A673 (cell line): Measurements from ENCODE around the gene FRK. TPM values are rescaled to one million over a fixed set of nuclear protein-coding genes. Genes with fewer than 3 reads are reported as not detected.

ENCODE experiments used
- BruUV-seq: library from RNA; stranded (reverse); fragments of 400-500 nt; replicated peaks from 2 replicates; lab custom pipeline; 2021; lab: Mats Ljungman, UMichigan
- CTCF ChIA-PET: fragments of 300-600 bp; sonication (Branson Sonifier 250); formaldehyde crosslinking; loops from one replicate; lab custom pipeline; 2022; ENCODE audit warnings: antibody characterized with exemption; lab: Charles Lee
- POLR2A ChIA-PET: fragments of 300-600 bp; sonication (Branson Sonifier 250); formaldehyde crosslinking; loops from one replicate; lab custom pipeline; 2022; ENCODE audit warnings: antibody characterized with exemption; ENCODE audit not compliant: low non-redundant PET; lab: Charles Lee
- DNase-seq: peaks from one replicate; pipeline ENCODE4 v3.0.0-alpha.2; 2015; ENCODE audit warnings: low spot score
- H3K27ac ChIP-seq: fragments of 200-600 bp; sonication (generic); 2 replicates; pipeline ENCODE4 v1.5.1; 2016; ENCODE audit warnings: mixed run types, low read depth, mild to moderate bottlenecking, mixed read lengths, antibody characterized with exemption, low read length; ENCODE audit not compliant: poor library complexity, severe bottlenecking
- H3K27me3 ChIP-seq: fragments of 200-600 bp; sonication (generic); replicated peaks from 2 replicates; pipeline ENCODE4 v1.6.1; 2017; ENCODE audit warnings: mixed run types, low read depth, mild to moderate bottlenecking, mixed read lengths, antibody characterized with exemption, low read length; ENCODE audit not compliant: insufficient read depth, poor library complexity
- H3K36me3 ChIP-seq: fragments of 200-600 bp; sonication (generic); 2 replicates; pipeline ENCODE4 v1.6.1; 2016; ENCODE audit warnings: mixed run types, mild to moderate bottlenecking, mixed read lengths, antibody characterized with exemption, low read length; ENCODE audit not compliant: insufficient read depth, poor library complexity, severe bottlenecking
- H3K4me1 ChIP-seq: fragments of 200-600 bp; sonication (generic); 2 replicates; pipeline ENCODE4 v1.6.1; 2017; ENCODE audit warnings: mixed run types, mild to moderate bottlenecking, mixed read lengths, antibody characterized with exemption, low read length; ENCODE audit not compliant: insufficient read depth, poor library complexity, severe bottlenecking
- H3K4me3 ChIP-seq: fragments of 200-600 bp; sonication (generic); 2 replicates; pipeline ENCODE4 v1.5.1; 2016; ENCODE audit warnings: low read depth, mixed run types, mild to moderate bottlenecking, mixed read lengths, low read length; ENCODE audit not compliant: poor library complexity, severe bottlenecking
- H3K9me3 ChIP-seq: fragments of 200-600 bp; sonication (generic); 2 replicates; pipeline ENCODE4 v1.6.1; 2016; ENCODE audit warnings: mixed run types, low read depth, mild to moderate bottlenecking, mixed read lengths, antibody characterized with exemption, low read length; ENCODE audit not compliant: poor library complexity, severe bottlenecking
- CTCF ChIP-seq: fragments of 300-800, 200-600 bp; sonication (generic); conservative IDR thresholded peaks from 2 replicates; pipeline ENCODE4 v1.5.1; 2017; ENCODE audit warnings: low read depth, mild to moderate bottlenecking, antibody characterized with exemption, low read length, moderate library complexity, mixed read lengths
- EZH2 ChIP-seq: fragments of 200-600 bp; sonication (generic); IDR thresholded peaks from 2 replicates; pipeline ENCODE4 v1.6.1; 2017; ENCODE audit warnings: borderline replicate concordance, low read depth, mild to moderate bottlenecking, mixed read lengths, antibody characterized with exemption, low read length; ENCODE audit not compliant: poor library complexity, severe bottlenecking
- intact Hi-C: fragments of 100-400 bp; cut with micrococcal nuclease; formaldehyde crosslinking; loops from one replicate; pipeline ENCODE4 v1.10.0; 2022; ENCODE audit not compliant: unreplicated experiment
- total RNA-seq: library from RNA; stranded (reverse); gene quantifications from 2 replicates; pipeline ENCODE4 v1.2.3, GENCODE V29; 2021

The FRK gene
- total RNA-seq, 1 experiment from 2014 or later, result 12.3 TPM

- TF ChIP-seq CTCF (no peak), EZH2 (no peak)
- ChIA-PET CTCF (no interaction called here), POLR2A (no interaction called here)
- peaks cover 29% of the 10 kb centered on the region for H3K4me1 ChIP-seq
- no peaks in the 10 kb centered on the region for H3K27me3 ChIP-seq
- no TSS peak for BruUV-seq
- H3K36me3 ChIP-seq, result no peaks in the 10 kb centered on the region
- H3K9me3 ChIP-seq, result no peaks in the 10 kb centered on the region
- no peak for DNase-seq
- H3K4me3 ChIP-seq, result no peak overlapping the region
- intact Hi-C loops, result no loop called here
- H3K27ac ChIP-seq, result no peak overlapping the region
Measured at GRCh38 chr6:115935361-115935760, 125.3 kb downstream of the FRK start.

GRCh38 chr6:115934829-115935228, 125.9 kb downstream of the FRK start:
- Histone ChIP-seq H3K36me3 (no peaks in the 10 kb centered on the region), H3K4me3 (no peak overlapping the region), H3K4me1 (peaks cover 29% of the 10 kb centered on the region), H3K27ac (no peak overlapping the region), H3K27me3 (no peaks in the 10 kb centered on the region), H3K9me3 (no peaks in the 10 kb centered on the region)
- no peak for TF ChIP-seq CTCF
- intact Hi-C loops, result no loop called here
- ChIA-PET CTCF (no interaction called here), POLR2A (no interaction called here)
- no peak for DNase-seq
- BruUV-seq, result no TSS peak

GRCh38 chr6:115934145-115934544, 126.5 kb downstream of the FRK start:
- DNase-seq, result no peak
- Histone ChIP-seq H3K36me3 (no peaks in the 10 kb centered on the region), H3K27me3 (no peaks in the 10 kb centered on the region), H3K4me3 (no peak overlapping the region), H3K27ac (no peak overlapping the region), H3K4me1 (peaks cover 29% of the 10 kb centered on the region), H3K9me3 (no peaks in the 10 kb centered on the region)
- BruUV-seq, result no TSS peak
- ChIA-PET POLR2A (no interaction called here), CTCF (no interaction called here)
- intact Hi-C loops, result no loop called here
- TF ChIP-seq EZH2 (no peak), CTCF (no peak)
